ENCODE measurements around the gene RAP1GAP2.
A peak's percentile ranks its signal among the peaks of the same experiment; 100 is the strongest.
"Not testable (repeated sequence)": the region's sequence is repeated elsewhere in the genome, so short reads cannot be mapped to it uniquely, and the experiment has no call there.

The RAP1GAP2 gene

DNA sequence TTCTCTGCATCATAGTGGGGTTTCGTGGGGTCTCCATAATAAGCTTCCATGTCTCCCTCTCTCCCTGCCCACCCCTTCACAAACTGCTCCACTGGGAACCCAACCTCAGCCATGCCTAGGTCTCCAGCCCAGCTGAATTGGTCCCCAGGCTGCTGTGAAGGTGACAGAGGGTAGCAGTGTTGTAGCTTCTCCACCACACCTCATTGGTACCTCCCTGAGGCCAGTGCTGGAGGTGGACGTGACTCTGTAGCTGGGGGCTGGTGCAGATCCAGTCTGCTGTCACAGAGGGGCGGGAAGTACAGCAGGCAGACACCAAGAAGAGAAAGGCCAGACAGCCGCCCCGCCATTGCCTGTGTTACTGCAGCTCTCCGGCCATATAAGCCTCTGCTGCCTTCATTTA is 185.1 kb downstream of the RAP1GAP2 start:
- in situ Hi-C loops (cut with HindIII; ENCODE audit: low sequenced_read_pairs) = no loop called here
- TF ChIP-seq, protein P1, sequence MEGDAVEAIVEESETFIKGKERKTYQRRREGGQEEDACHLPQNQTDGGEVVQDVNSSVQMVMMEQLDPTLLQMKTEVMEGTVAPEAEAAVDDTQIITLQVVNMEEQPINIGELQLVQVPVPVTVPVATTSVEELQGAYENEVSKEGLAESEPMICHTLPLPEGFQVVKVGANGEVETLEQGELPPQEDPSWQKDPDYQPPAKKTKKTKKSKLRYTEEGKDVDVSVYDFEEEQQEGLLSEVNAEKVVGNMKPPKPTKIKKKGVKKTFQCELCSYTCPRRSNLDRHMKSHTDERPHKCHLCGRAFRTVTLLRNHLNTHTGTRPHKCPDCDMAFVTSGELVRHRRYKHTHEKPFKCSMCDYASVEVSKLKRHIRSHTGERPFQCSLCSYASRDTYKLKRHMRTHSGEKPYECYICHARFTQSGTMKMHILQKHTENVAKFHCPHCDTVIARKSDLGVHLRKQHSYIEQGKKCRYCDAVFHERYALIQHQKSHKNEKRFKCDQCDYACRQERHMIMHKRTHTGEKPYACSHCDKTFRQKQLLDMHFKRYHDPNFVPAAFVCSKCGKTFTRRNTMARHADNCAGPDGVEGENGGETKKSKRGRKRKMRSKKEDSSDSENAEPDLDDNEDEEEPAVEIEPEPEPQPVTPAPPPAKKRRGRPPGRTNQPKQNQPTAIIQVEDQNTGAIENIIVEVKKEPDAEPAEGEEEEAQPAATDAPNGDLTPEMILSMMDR (IDR thresholded peaks at IDR 0.05; ENCODE audit: low read depth, low read length, missing control alignments) = no peak
- H3K4me3 ChIP-seq (ENCODE audit: low read depth, low read length) = no peak overlapping the region
- no peak for DNase-seq (ENCODE audit: low read depth)

DNA sequence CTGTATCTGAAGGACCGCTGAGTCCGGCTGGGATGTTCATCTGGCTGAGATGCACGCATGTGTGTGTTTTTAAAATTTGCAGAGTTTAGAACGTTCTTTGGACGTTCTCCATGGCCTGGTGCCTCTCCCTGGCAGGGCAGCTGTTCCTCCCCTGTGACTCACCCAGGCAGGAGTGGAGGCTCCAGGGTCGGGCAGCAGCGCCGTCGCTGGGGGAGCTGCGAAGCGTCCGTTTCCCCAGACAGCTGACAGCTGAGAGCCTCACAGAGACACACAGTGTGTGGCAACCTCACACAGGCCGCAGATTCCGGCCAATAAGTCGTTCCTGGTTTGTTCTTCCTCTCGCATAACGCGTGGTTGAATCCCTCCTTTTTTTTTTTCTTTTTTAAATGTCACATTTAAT is 186.6 kb downstream of the RAP1GAP2 start:
- in situ Hi-C loops (cut with HindIII; ENCODE audit: low sequenced_read_pairs) = no loop called here
- no peak overlapping the region for H3K4me3 ChIP-seq (ENCODE audit: low read depth, low read length)
- peak; percentile 13 for DNase-seq (ENCODE audit: low read depth)
- TF ChIP-seq, protein P1 (IDR thresholded peaks at IDR 0.05; ENCODE audit: low read depth, low read length, missing control alignments) = peak; percentile 40

DNA sequence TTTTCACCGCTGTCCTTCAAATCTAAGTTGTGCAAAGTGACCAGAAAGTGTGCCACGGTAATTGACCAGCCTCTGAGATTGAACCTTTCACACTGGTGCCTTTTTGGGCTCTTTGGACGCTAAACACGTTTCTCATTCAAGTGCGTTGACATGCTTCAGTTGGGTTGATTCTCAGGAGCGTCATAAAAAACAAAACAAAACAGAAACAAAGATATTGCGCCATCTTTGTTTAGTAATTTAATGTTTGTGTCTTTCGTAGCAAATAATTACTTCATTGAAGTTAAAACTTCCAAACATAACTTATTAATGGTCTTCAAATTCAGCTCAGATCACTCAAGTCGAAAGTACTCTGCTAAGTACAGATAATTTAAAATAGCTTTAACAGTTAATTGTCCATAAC is 187.0 kb downstream of the RAP1GAP2 start:
- TF ChIP-seq, protein P1 (IDR thresholded peaks at IDR 0.05; ENCODE audit: low read depth, low read length, missing control alignments) = no peak
- in situ Hi-C loops (cut with HindIII; ENCODE audit: low sequenced_read_pairs) = no loop called here
- no peak overlapping the region for H3K4me3 ChIP-seq (ENCODE audit: low read depth, low read length)
- no peak for DNase-seq (ENCODE audit: low read depth)

DNA sequence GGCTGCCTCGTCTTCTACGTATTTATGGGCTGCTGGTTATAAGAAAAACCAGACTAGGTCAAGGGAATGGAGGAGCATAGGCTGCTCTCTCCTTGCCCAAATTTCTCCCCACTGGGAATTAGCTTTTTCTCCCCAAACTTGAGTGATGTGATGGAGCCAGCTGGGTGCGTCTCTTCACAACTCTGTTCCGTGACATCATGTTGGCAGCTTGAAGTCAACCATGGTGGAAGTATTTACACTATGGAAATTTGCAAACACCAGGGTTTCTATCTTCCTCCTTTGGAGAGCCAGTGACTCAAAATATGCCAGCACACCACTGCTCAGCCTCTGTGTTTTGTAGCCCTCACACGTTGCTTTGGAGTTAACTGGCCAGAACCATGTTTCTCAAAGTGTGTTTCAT is 189.1 kb downstream of the RAP1GAP2 start:
- no peak overlapping the region for H3K4me3 ChIP-seq (ENCODE audit: low read depth, low read length)
- TF ChIP-seq, protein P1 (IDR thresholded peaks at IDR 0.05; ENCODE audit: low read depth, low read length, missing control alignments) = no peak
- in situ Hi-C loops (cut with HindIII; ENCODE audit: low sequenced_read_pairs) = no loop called here
- no peak for DNase-seq (ENCODE audit: low read depth)

DNA sequence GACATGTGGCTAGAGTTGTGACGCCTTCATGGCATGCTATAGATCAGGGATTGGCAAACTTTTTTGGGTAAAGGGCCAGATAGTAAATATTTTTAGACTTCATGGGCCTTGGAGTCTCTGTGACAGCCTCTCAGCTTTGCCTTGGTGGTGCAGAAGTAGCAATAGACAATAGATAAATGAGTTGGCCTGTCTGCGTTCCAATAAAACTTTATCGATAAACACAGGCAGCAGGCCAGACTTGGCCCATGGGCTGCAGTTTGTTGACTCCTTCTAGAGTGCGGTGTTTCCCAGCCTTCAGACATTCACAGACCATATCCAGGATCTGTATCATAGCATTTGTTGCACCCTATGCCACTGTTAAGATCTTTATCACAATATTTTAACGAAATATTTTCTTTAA is 190.7 kb downstream of the RAP1GAP2 start:
- TF ChIP-seq, protein P1 (IDR thresholded peaks at IDR 0.05; ENCODE audit: low read depth, low read length, missing control alignments) = no peak
- in situ Hi-C loops (cut with HindIII; ENCODE audit: low sequenced_read_pairs) = no loop called here
- no peak for DNase-seq (ENCODE audit: low read depth)
- H3K4me3 ChIP-seq (ENCODE audit: low read depth, low read length) = no peak overlapping the region

DNA sequence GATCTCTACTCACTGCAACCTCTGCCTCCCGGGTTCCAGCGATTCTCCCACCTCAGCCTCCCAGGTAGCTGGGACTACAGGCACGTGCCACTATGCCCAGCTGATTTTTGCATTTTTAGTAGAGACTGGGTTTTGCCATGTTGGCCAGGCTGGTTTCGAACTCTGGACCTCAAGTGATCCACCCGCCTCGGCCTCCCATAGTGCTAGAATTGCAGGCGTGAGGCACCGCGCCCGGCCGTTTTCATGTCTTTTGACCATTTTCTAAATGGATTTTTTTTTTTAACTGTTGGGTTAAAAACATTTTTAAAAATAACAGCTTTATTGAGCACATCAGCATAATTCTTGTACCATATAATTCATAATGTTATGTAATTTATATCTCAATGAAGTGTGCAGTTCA is 193.2 kb downstream of the RAP1GAP2 start:
- DNase-seq (ENCODE audit: low read depth); H3K4me3 ChIP-seq (ENCODE audit: low read depth, low read length); in situ Hi-C loops (cut with HindIII; ENCODE audit: low sequenced_read_pairs): not testable (repeated sequence)

DNA sequence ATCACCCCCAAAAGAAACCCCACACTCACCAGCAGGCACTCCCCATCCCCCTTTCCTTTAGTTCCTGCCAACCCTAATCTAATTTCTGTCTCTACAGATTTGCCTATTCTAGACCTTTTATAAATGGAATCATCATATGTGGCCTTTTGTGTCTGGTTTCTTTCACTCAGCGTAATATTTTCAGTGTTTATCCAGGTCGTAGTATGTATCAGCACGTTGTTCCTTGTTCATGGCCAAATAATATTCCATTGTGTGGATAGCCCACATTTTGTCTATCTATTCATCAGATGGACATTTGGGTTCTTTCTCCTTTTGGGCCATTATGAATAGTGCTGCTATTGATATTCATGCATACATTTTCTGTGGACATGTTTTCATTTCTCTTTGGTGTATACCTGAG is 193.6 kb downstream of the RAP1GAP2 start:
- no peak for DNase-seq (ENCODE audit: low read depth)
- H3K4me3 ChIP-seq (ENCODE audit: low read depth, low read length) = no peak overlapping the region
- in situ Hi-C loops (cut with HindIII; ENCODE audit: low sequenced_read_pairs) = no loop called here
- TF ChIP-seq, protein P1 (IDR thresholded peaks at IDR 0.05; ENCODE audit: low read depth, low read length, missing control alignments) = no peak
